HG02870 (cell line): ENCODE results near the gene TMPRSS2.
A peak's percentile ranks its signal among the peaks of the same experiment; 100 is the strongest.

Experiments used
- ATAC-seq: cut with Tn5 transposase; IDR thresholded peaks from one replicate; pipeline ENCODE4 v1.9.1; 2021; ENCODE audit warnings: mild to moderate bottlenecking, moderate library complexity; ENCODE audit not compliant: unreplicated experiment

The TMPRSS2 gene

GRCh38 chr21:41451753-41452676, 55.9 kb downstream of the TMPRSS2 start:
- no peak for ATAC-seq

- ATAC-seq, result no peak
These were observed 58.3 kb downstream of the TMPRSS2 start for GRCh38 chr21:41449613-41450012.

GRCh38 chr21:41447356-41447755, 60.6 kb downstream of the TMPRSS2 start:
- ATAC-seq, result no peak

GRCh38 chr21:41446586-41446985, 61.4 kb downstream of the TMPRSS2 start:
- no peak for ATAC-seq

- ATAC-seq, result no peak
These were observed 62.5 kb downstream of the TMPRSS2 start for GRCh38 chr21:41445465-41445862.

GRCh38 chr21:41444703-41445464, 63.1 kb downstream of the TMPRSS2 start:
- no peak for ATAC-seq

GRCh38 chr21:41443562-41443961, 64.4 kb downstream of the TMPRSS2 start:
- no peak for ATAC-seq

GRCh38 chr21:41442481-41443186, 65.3 kb downstream of the TMPRSS2 start:
- no peak for ATAC-seq

- ATAC-seq, result no peak
These were observed 66.4 kb downstream of the TMPRSS2 start for GRCh38 chr21:41441546-41441945.

GRCh38 chr21:41439248-41439647, 68.7 kb downstream of the TMPRSS2 start:
- no peak for ATAC-seq

GRCh38 chr21:41438425-41439113, 69.4 kb downstream of the TMPRSS2 start:
- no peak for ATAC-seq

- ATAC-seq, result no peak
These were observed 70.2 kb downstream of the TMPRSS2 start for GRCh38 chr21:41437729-41438128.

- ATAC-seq, result no peak
These were observed 72.3 kb downstream of the TMPRSS2 start for GRCh38 chr21:41435706-41436105.

GRCh38 chr21:41433566-41433965, 74.4 kb downstream of the TMPRSS2 start:
- ATAC-seq, result no peak

- no peak for ATAC-seq
These were observed 75.1 kb downstream of the TMPRSS2 start for GRCh38 chr21:41432562-41433460.

GRCh38 chr21:41431788-41432548, 76.0 kb downstream of the TMPRSS2 start:
- ATAC-seq, result peak; percentile 87

GRCh38 chr21:41429925-41430491, 78.0 kb downstream of the TMPRSS2 start:
- ATAC-seq, result no peak

GRCh38 chr21:41429305-41429704, 78.7 kb downstream of the TMPRSS2 start:
- ATAC-seq, result no peak

GRCh38 chr21:41428847-41429246, 79.1 kb downstream of the TMPRSS2 start:
- no peak for ATAC-seq
